HEK293 (cell line): ENCODE data around the gene KRT39.
A peak's percentile ranks its signal among the peaks of the same experiment; 100 is the strongest.

Experiments
- CTCF ChIA-PET: fragments of 350-600 bp; formaldehyde crosslinking; extraction: SDS; loops from one replicate; lab custom pipeline; 2021; ENCODE audit warnings: antibody characterized with exemption; lab: Yijun Ruan, JAX
- POLR2A ChIA-PET: fragments of 300-600 bp; formaldehyde crosslinking; extraction: SDS; loops from one replicate; lab custom pipeline; 2020; ENCODE audit warnings: antibody characterized with exemption, inconsistent platforms; lab: Yijun Ruan, JAX
- H3K27ac ChIP-seq: fragments of 200-500 bp; sonication (Bioruptor generic); 2 replicates; pipeline ENCODE4 v1.5.1; 2014; ENCODE audit warnings: low read depth, low read length, control low read depth, inconsistent platforms; ENCODE audit errors: extremely low read depth
- H3K36me3 ChIP-seq, 2 experiments: fragments of 200-500 bp in 1 of 2; sonication (Bioruptor generic) in 1 of 2; 1 replicate in 1 of 2; 2 replicates in 1 of 2; pipeline ENCODE4 v1.5.1; 2014 to 2017; ENCODE audit warnings: inconsistent platforms in 2 of 2, low read length in 2 of 2; ENCODE audit not compliant: control insufficient read depth in 2 of 2, insufficient read depth in 1 of 2
- H3K4me1 ChIP-seq: fragments of 200-500 bp; sonication (Bioruptor generic); 2 replicates; pipeline ENCODE4 v1.5.1; 2014; ENCODE audit warnings: mild to moderate bottlenecking, low read length, inconsistent platforms; ENCODE audit not compliant: control insufficient read depth, insufficient read depth
- H3K4me3 ChIP-seq: 2 replicates; pipeline ENCODE4 v1.5.1; 2011; ENCODE audit warnings: low read depth, mild to moderate bottlenecking, control low read depth, low read length, moderate library complexity
- H3K9me3 ChIP-seq: fragments of 200-500 bp; sonication (Bioruptor generic); 2 replicates; pipeline ENCODE4 v1.5.1; 2014; ENCODE audit warnings: low read depth, low read length, inconsistent platforms; ENCODE audit not compliant: control insufficient read depth, insufficient read depth
- HOXA7 ChIP-seq: sonication (generic); formaldehyde crosslinking; IDR thresholded peaks from 2 replicates; pipeline ENCODE4 v1.8.1; 2022; ENCODE audit warnings: missing genetic modification reagents, borderline replicate concordance
- KLF7 ChIP-seq: fragments of 450-650 bp; formaldehyde crosslinking; IDR thresholded peaks from 2 replicates; pipeline ENCODE4 v1.5.1; 2016; ENCODE audit warnings: missing biosample characterization, missing genetic modification characterization, borderline replicate concordance
- PRDM1 ChIP-seq: fragments of 450-650 bp; formaldehyde crosslinking; IDR thresholded peaks from 2 replicates; pipeline ENCODE4; 2016; ENCODE audit warnings: missing biosample characterization, missing genetic modification characterization
- REPIN1 ChIP-seq: fragments of 450-650 bp; formaldehyde crosslinking; IDR thresholded peaks from 2 replicates; pipeline ENCODE4 v1.5.1; 2017; ENCODE audit warnings: missing biosample characterization, missing genetic modification characterization, low read depth
- SCRT2 ChIP-seq: fragments of 450-650 bp; formaldehyde crosslinking; IDR thresholded peaks from 2 replicates; pipeline ENCODE4 v1.5.1; 2016; ENCODE audit warnings: missing biosample characterization, missing genetic modification characterization
- SP7 ChIP-seq: fragments of 450-650 bp; formaldehyde crosslinking; IDR thresholded peaks from 2 replicates; pipeline ENCODE4 v1.5.1; 2016; ENCODE audit warnings: missing biosample characterization, missing genetic modification characterization
- ZBTB20 ChIP-seq: fragments of 450-650 bp; formaldehyde crosslinking; IDR thresholded peaks from 2 replicates; pipeline ENCODE4 v1.5.1; 2016; ENCODE audit warnings: missing biosample characterization, missing genetic modification characterization
- ZNF174 ChIP-seq: fragments of 450-650 bp; formaldehyde crosslinking; IDR thresholded peaks from 2 replicates; pipeline ENCODE4 v1.5.0; 2017; ENCODE audit warnings: missing biosample characterization, mild to moderate bottlenecking, missing genetic modification characterization
- ZNF184 ChIP-seq: fragments of 450-650 bp; IDR thresholded peaks from 2 replicates; pipeline ENCODE4 v1.5.1; 2018; ENCODE audit warnings: missing biosample characterization, mild to moderate bottlenecking, missing genetic modification characterization
- ZNF394 ChIP-seq: fragments of 450-650 bp; formaldehyde crosslinking; IDR thresholded peaks from 2 replicates; pipeline ENCODE4 v1.5.1; 2016; ENCODE audit warnings: missing biosample characterization, missing genetic modification characterization, mild to moderate bottlenecking, moderate library complexity, borderline replicate concordance
- ZNF48 ChIP-seq: fragments of 450-650 bp; formaldehyde crosslinking; IDR thresholded peaks from 2 replicates; pipeline ENCODE4 v1.5.1; 2016; ENCODE audit warnings: missing biosample characterization, missing genetic modification characterization
- ZNF626 ChIP-seq: fragments of 450-650 bp; sonication (Bioruptor Pico); formaldehyde crosslinking; IDR thresholded peaks from 2 replicates; pipeline ENCODE4 v1.5.1; 2018; ENCODE audit warnings: missing biosample characterization, missing genetic modification characterization, inconsistent platforms
- TF ChIP-seq, protein P1 (sequence below): fragments of 450-650 bp; formaldehyde crosslinking; IDR thresholded peaks from 2 replicates; pipeline ENCODE4 v1.5.1; 2016; ENCODE audit warnings: missing biosample characterization, missing genetic modification characterization, low read depth
- TF ChIP-seq, protein P2 (sequence below): fragments of 450-650 bp; formaldehyde crosslinking; IDR thresholded peaks from 2 replicates; pipeline ENCODE4 v1.5.1; 2016; ENCODE audit warnings: missing biosample characterization, missing genetic modification characterization
- TF ChIP-seq, protein P3 (sequence below): fragments of 450-650 bp; formaldehyde crosslinking; IDR thresholded peaks from 2 replicates; pipeline ENCODE4 v1.5.1; 2016; ENCODE audit warnings: missing biosample characterization, missing genetic modification characterization, borderline replicate concordance

KRT39 gene

DNA sequence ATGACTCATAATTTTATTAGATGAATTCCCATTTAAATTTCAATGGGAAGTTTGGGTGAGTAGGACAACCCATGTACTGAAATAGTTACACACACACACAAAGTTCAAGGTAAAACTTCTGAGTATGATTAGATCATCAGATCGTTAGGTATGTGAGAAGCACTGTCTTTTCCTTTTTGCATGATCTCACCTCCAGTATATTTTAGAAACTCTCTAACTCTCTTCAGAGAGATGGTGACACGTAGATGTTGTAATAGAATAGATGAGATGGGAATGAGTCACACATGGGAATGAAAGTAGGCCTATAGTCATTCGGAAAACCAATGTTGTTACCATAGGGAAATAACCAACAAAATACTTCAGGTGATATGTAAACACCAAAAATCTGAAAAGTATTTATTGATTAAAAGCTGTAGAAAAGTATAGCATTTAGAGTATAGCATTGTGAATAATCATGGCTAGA lies 51.5 kb downstream of the KRT39 start (continued):
- TF ChIP-seq, protein P1, sequence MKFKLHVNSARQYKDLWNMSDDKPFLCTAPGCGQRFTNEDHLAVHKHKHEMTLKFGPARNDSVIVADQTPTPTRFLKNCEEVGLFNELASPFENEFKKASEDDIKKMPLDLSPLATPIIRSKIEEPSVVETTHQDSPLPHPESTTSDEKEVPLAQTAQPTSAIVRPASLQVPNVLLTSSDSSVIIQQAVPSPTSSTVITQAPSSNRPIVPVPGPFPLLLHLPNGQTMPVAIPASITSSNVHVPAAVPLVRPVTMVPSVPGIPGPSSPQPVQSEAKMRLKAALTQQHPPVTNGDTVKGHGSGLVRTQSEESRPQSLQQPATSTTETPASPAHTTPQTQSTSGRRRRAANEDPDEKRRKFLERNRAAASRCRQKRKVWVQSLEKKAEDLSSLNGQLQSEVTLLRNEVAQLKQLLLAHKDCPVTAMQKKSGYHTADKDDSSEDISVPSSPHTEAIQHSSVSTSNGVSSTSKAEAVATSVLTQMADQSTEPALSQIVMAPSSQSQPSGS: peak; percentile 86
- TF ChIP-seq ZBTB20 (tag by site-specific recombination) (no peak), ZNF184 (tag by site-specific recombination) (peak; percentile 83), SP7 (peak; percentile 77), ZNF394 (tag by site-specific recombination) (peak; percentile 79)
- TF ChIP-seq, protein P2, sequence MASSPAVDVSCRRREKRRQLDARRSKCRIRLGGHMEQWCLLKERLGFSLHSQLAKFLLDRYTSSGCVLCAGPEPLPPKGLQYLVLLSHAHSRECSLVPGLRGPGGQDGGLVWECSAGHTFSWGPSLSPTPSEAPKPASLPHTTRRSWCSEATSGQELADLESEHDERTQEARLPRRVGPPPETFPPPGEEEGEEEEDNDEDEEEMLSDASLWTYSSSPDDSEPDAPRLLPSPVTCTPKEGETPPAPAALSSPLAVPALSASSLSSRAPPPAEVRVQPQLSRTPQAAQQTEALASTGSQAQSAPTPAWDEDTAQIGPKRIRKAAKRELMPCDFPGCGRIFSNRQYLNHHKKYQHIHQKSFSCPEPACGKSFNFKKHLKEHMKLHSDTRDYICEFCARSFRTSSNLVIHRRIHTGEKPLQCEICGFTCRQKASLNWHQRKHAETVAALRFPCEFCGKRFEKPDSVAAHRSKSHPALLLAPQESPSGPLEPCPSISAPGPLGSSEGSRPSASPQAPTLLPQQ: 0 out of 2 replicates have a peak, but pooled peaks have one; percentile 51
- TF ChIP-seq, protein P3, sequence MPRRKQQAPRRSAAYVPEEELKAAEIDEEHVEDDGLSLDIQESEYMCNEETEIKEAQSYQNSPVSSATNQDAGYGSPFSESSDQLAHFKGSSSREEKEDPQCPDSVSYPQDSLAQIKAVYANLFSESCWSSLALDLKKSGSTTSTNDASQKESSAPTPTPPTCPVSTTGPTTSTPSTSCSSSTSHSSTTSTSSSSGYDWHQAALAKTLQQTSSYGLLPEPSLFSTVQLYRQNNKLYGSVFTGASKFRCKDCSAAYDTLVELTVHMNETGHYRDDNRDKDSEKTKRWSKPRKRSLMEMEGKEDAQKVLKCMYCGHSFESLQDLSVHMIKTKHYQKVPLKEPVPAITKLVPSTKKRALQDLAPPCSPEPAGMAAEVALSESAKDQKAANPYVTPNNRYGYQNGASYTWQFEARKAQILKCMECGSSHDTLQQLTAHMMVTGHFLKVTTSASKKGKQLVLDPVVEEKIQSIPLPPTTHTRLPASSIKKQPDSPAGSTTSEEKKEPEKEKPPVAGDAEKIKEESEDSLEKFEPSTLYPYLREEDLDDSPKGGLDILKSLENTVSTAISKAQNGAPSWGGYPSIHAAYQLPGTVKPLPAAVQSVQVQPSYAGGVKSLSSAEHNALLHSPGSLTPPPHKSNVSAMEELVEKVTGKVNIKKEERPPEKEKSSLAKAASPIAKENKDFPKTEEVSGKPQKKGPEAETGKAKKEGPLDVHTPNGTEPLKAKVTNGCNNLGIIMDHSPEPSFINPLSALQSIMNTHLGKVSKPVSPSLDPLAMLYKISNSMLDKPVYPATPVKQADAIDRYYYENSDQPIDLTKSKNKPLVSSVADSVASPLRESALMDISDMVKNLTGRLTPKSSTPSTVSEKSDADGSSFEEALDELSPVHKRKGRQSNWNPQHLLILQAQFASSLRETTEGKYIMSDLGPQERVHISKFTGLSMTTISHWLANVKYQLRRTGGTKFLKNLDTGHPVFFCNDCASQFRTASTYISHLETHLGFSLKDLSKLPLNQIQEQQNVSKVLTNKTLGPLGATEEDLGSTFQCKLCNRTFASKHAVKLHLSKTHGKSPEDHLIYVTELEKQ (tag by site-specific recombination): 0 out of 2 replicates have a peak, but pooled peaks have one; percentile 14
- TF ChIP-seq, all 188 proteins: peak for 26

DNA sequence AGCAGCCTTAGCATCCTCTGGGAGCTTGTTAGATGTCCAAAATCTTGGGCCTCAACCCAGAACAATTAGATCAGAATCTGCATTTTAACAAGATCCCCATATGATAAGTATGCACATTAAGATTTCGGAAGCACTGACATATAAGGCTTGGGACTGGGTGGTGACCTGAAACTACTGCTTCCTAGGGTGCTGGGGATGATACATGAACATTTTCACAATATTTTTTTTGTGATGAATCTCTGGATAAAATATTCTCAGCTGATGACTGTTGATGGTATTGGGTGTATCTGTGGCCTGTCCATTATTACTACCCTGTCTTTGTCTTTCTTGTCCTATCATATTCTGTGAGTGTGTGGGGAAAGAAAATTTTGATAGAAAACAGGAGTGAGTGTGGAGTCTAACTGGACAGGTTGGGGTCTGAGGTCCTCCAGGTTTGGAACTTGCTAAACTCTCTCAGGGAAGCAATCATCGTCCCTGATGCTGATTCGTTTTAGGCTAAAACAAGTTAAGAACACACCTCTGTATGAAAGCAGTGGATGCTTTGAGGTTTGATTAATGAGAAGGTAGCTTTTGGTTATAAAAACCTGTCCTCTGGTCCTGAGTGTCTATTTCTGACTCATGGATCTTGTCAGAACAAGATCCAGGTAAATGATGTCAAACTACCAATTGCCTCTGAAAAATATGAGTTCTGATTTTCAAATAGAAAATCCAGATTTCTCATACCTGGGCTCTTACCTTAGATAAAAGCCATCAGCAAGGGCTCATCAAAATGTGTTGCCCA lies 52.5 kb downstream of the KRT39 start:
- H3K27ac ChIP-seq: no peak overlapping the region
- no peaks in the 10 kb centered on the region for H3K36me3 ChIP-seq
- no peak overlapping the region for H3K4me3 ChIP-seq
- POLR2A ChIA-PET: no interaction called here
- CTCF ChIA-PET: interaction anchor here (0.9 to 2.6 kb wide), 8 partner anchors 10 to 734 kb away, joined by 3 to 15 read pairs (median 10); no protein-coding TSS in a partner anchor
- H3K9me3 ChIP-seq: no peaks in the 10 kb centered on the region
- H3K4me1 ChIP-seq: peaks cover 6% of the 10 kb centered on the region; the same call in 1 of the 2 replicates
- TF ChIP-seq KLF7 (tag by site-specific recombination) (no peak), ZNF174 (tag by site-specific recombination) (no peak), PRDM1 (tag by site-specific recombination) (no peak), ZNF626 (tag by site-specific recombination) (no peak), SCRT2 (tag by site-specific recombination) (no peak), ZNF48 (tag by site-specific recombination) (no peak), HOXA7 (CRISPR knock-in tag) (no peak), REPIN1 (no peak)
- TF ChIP-seq, protein P2: no peak
